Measurements from ENCODE around the gene IQSEC1. TPM values are rescaled to one million over a fixed set of nuclear protein-coding genes. Genes with fewer than 3 reads are reported as not detected.

The IQSEC1 gene
- total and polyA plus RNA-seq, 2 of the 8 experiments (the other 6 are each of a cell fraction or from before 2014, with no cell fraction given) = 6.8 to 28.8 TPM

DNA sequence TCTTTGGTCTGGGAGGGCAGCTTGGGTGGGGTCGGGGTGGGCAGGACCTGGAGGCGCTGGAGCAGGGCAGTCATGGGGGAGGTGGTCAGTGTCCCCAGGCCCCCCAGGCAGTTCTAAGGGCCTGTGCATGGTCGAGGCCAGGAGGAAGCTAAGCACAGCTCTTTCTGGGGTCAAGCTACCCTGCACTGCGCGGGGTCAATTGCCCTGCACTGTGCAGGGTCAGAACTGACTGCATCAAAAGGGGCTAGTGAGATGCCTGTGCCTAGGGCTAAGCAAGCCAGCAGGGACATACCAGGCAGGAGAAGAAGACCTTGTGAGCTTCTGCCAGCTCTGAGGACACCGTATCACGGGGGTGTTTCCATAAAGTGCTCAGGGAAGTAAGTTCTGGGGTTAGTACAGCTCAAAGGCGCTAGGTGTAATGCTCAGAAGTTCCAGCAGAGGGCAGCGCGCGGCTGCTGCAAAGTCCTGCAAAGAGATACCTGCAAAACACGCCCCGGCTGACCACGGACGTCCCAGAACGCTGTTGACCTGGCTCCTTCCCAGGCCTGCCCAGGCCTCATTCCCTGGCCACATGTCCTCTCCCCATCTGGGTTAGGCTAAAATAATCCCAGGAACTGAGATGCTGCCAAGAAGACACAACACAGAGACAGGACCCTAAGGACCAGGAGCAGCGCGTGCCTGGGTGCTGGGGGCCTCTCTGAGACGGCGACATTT is 18.8 kb upstream of the IQSEC1 start:
- POLR2A ChIA-PET (ENCODE audit: partially characterized antibody) = interaction anchor here (0.5 to 1.0 kb wide), 2 partner anchors 238 to 250 kb away, joined by 3 read pairs; partner anchors contain the start of gene RPL32
- no peak overlapping the region for H3K4me2 ChIP-seq (ENCODE audit: insufficient read depth in 1 of 2, low read depth in 2 of 2, low read length in 2 of 2)
- TF ChIP-seq, protein P1, sequence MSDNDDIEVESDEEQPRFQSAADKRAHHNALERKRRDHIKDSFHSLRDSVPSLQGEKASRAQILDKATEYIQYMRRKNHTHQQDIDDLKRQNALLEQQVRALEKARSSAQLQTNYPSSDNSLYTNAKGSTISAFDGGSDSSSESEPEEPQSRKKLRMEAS (IDR thresholded peaks at IDR 0.05) = peak; percentile 20; the same call in 1 of the 2 replicates
- no peak for TF ChIP-seq SP1 (IDR thresholded peaks at IDR 0.05; ENCODE audit: low read depth, low read length)
- no peak for TF ChIP-seq POU5F1 (IDR thresholded peaks at IDR 0.05; ENCODE audit: low read depth, low read length)
- no peak for TF ChIP-seq TEAD4 (IDR thresholded peaks at IDR 0.05; ENCODE audit: low read depth, low read length)
- no peak for TF ChIP-seq SIX5 (IDR thresholded peaks at IDR 0.05; ENCODE audit: low read depth, low read length)
- TF ChIP-seq ATF3 (IDR thresholded peaks at IDR 0.05; ENCODE audit: insufficient read depth, low read depth, low read length) = no peak
- no peak for TF ChIP-seq GABPA (IDR thresholded peaks at IDR 0.05; ENCODE audit: borderline replicate concordance, insufficient read depth, low read length)
- TF ChIP-seq RAD21 (IDR thresholded peaks at IDR 0.05 in 1 of 2, conservative IDR thresholded peaks at IDR 0.05 in 1 of 2; ENCODE audit: low read depth in 2 of 2, low read length in 2 of 2) = peak; percentile 94 to 95

More for the DNA sequence above, 18.8 kb upstream of the IQSEC1 start:
- Histone ChIP-seq H4K8ac (ENCODE audit: extremely low read depth, insufficient read depth, low read length) (peak overlapping the region; percentile 77), H4K20me1 (replicated peaks in 1 of 2; ENCODE audit: control insufficient read depth in 1 of 2, insufficient read depth in 2 of 2, low read length in 2 of 2) (no peaks in the 10 kb centered on the region), H4K91ac (replicated peaks; ENCODE audit: insufficient read length, low read length) (no peak overlapping the region), H4K5ac (ENCODE audit: insufficient read length, low read depth, low read length) (no peak overlapping the region), H3K23me2 (ENCODE audit: low read depth, low read length) (no peaks in the 10 kb centered on the region), H3K4me1 (replicated peaks in 1 of 4; ENCODE audit: control insufficient read depth in 3 of 4, insufficient read depth in 4 of 4, low read length in 3 of 4) (peaks cover 0 to 4% (median 3%) of the 10 kb centered on the region in 4 experiments; a peak in 5 of 7 replicates), H3K36me3 (ENCODE audit: control insufficient read depth in 2 of 4, insufficient read depth in 4 of 4, low read length in 3 of 4) (no peaks in the 10 kb centered on the region), H3K27ac (ENCODE audit: low read depth, low read length) (no peak overlapping the region), H3K56ac (replicated peaks; ENCODE audit: insufficient read length, low read depth, low read length) (no peak overlapping the region), H2BK15ac (ENCODE audit: low read length) (no peak overlapping the region), H3K18ac (ENCODE audit: extremely low read depth, low read length) (0 out of 2 replicates have a peak overlapping the region, but pooled peaks have one; percentile 48), H2AFZ (ENCODE audit: low read length) (peak overlapping the region; percentile 59; the same call in 1 of the 2 replicates), H3K9ac (replicated peaks in 1 of 4; ENCODE audit: extremely low read depth in 1 of 4, low read depth in 3 of 4, low read length in 3 of 4) (no peak overlapping the region), H2BK5ac (ENCODE audit: low read depth, low read length) (no peak overlapping the region), H3K79me2 (ENCODE audit: control insufficient read depth in 1 of 2, insufficient read depth in 2 of 2, low read length in 2 of 2) (no peaks in the 10 kb centered on the region), H2BK20ac (ENCODE audit: low read length) (0 out of 2 replicates have a peak overlapping the region, but pooled peaks have one; percentile 21), H2BK12ac (ENCODE audit: low read depth, low read length) (peak overlapping the region; percentile 60; the same call in 1 of the 2 replicates), H3K4ac (replicated peaks; ENCODE audit: insufficient read length, low read depth, low read length) (no peak overlapping the region), H3K14ac (ENCODE audit: insufficient read length) (no peak overlapping the region), H3K27me3 (replicated peaks in 1 of 4; ENCODE audit: control insufficient read depth in 3 of 4, extremely low read depth in 1 of 4, insufficient read depth in 3 of 4, low read length in 3 of 4) (no peaks in the 10 kb centered on the region), H3K79me1 (ENCODE audit: low read depth, low read length) (no peaks in the 10 kb centered on the region), H3K23ac (ENCODE audit: insufficient read length) (no peak overlapping the region), H3K9me3 (ENCODE audit: insufficient read depth in 2 of 2, low read depth in 1 of 2, low read length in 1 of 2) (no peaks in the 10 kb centered on the region), H2AK5ac (ENCODE audit: low read depth, low read length) (no peak overlapping the region), H3K4me3 (ENCODE audit: extremely low read depth in 1 of 4, insufficient read depth in 2 of 4, low read depth in 3 of 4, low read length in 4 of 4) (no peak overlapping the region), H2BK120ac (replicated peaks; ENCODE audit: low read depth, low read length) (no peak overlapping the region)
- WGBS, 2 experiments (ENCODE audit: extremely low coverage in 1 of 2, insufficient coverage in 1 of 2, insufficient read length in 1 of 2, insufficient replicate concordance in 2 of 2, low coverage in 1 of 2, low lambda C conversion rate in 2 of 2, missing lambda C conversion rate in 1 of 2) = 49% methylated on average over 19 of the region's 20 CpGs; no CpG with 5 or more reads in 1 of the 2 experiments
- peak; percentile 24 for FAIRE-seq
- CTCF ChIA-PET (ENCODE audit: partially characterized antibody) = interaction anchor here (0.6 to 4.6 kb wide), 106 partner anchors 9 to 1283 kb away, joined by 3 to 56 read pairs (median 5); no protein-coding TSS in a partner anchor
- peak; percentile 71 to 96 for DNase-seq (ENCODE audit: low read depth in 1 of 2, low spot score in 2 of 2)
